ENCODE measurements around the gene THSD4.

THSD4 gene

DNA sequence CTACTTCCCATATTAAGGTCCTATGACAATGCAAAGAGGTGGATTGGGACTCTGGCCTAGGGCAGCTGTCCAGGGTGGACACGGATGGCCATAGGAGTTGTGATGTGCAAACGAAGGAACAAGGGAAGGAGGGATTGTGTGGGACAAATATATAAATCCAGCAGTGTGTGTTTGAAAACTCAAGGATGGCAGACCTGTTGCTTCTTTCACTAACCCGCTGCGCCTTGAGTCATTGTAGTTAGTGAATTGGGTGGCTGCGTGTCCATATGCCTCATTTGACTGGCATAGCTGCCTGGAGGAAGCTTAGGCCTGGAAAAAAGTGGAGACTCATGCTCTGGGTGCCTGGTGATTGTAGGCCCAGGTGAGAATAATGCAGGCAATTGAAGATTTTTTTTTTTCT is 334.7 kb downstream of the THSD4 start:
- TF ChIP-seq, protein P1, sequence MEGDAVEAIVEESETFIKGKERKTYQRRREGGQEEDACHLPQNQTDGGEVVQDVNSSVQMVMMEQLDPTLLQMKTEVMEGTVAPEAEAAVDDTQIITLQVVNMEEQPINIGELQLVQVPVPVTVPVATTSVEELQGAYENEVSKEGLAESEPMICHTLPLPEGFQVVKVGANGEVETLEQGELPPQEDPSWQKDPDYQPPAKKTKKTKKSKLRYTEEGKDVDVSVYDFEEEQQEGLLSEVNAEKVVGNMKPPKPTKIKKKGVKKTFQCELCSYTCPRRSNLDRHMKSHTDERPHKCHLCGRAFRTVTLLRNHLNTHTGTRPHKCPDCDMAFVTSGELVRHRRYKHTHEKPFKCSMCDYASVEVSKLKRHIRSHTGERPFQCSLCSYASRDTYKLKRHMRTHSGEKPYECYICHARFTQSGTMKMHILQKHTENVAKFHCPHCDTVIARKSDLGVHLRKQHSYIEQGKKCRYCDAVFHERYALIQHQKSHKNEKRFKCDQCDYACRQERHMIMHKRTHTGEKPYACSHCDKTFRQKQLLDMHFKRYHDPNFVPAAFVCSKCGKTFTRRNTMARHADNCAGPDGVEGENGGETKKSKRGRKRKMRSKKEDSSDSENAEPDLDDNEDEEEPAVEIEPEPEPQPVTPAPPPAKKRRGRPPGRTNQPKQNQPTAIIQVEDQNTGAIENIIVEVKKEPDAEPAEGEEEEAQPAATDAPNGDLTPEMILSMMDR (IDR thresholded peaks at IDR 0.05; ENCODE audit: extremely low read depth, missing control alignments) = no peak
- no peak for DNase-seq (ENCODE audit: low spot score)

DNA sequence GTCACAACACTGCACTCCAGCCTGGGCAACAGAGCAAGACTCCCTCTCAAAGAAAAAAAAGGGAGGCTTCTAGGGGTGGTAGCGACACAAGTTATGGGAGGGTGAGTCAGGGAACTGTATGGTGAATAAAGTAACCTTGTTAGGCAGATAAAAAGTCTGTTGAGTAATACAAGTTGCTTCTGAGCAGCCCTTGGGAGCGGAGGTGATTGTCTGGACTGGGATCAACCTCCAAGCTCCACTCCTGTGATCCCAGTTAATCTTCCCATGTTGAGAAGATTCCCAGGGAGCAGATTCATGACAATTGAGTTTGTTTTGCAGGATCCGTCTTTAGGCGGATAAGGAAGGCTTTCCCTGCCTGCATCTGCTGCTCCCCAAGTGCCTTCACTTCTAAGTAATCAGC is 335.9 kb downstream of the THSD4 start:
- TF ChIP-seq, protein P1 (IDR thresholded peaks at IDR 0.05; ENCODE audit: extremely low read depth, missing control alignments) = no peak
- no peak for DNase-seq (ENCODE audit: low spot score)

DNA sequence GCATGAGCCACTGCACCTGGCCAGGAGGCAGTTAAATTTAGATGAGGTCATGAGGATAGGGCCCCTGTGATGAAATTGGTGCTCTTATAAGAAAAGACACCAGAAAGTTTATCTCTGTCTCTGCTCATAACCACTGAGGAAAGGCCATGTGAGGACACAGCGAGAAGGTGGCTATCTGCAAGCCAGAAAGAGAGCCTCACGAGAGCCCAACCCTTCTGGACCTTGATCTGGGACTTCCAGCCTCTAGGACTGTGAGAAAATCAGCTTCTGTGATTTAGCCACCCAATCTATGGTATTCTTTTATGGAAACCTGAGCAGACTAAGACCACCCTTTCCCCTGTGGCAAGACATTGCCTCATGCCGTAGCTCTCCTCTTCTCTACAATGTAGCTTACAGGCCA is 337.6 kb downstream of the THSD4 start:
- TF ChIP-seq, protein P1 (IDR thresholded peaks at IDR 0.05; ENCODE audit: extremely low read depth, missing control alignments) = no peak
- DNase-seq (ENCODE audit: low spot score) = no peak

DNA sequence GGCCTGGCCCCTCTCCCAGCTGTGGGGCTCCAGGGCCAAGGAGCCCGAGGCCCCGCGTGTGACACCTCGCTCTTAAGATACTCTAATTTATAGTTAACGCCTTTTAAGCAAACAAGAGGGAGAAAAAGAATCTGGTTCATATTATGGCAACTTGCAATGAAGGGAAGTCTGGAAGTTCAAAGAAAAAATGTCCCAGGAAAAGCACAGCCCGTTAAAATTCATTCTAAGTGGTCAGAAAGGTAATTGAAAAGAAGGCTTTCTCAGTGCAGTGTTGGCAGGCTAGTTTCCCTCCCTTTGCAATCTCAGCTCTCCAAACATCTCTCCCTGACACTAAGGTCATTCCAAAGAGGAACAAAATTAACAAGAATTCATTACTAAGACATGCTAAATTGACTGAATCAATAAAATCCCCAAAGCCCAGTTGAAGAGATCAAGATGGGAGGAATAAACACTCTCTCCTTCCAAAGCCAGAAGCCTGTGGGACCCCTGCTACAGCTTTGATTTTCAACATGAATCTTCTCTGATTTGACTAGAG is 339.3 kb downstream of the THSD4 start:
- DNase-seq (ENCODE audit: low spot score) = no peak
- TF ChIP-seq, protein P1 (IDR thresholded peaks at IDR 0.05; ENCODE audit: extremely low read depth, missing control alignments) = no peak

DNA sequence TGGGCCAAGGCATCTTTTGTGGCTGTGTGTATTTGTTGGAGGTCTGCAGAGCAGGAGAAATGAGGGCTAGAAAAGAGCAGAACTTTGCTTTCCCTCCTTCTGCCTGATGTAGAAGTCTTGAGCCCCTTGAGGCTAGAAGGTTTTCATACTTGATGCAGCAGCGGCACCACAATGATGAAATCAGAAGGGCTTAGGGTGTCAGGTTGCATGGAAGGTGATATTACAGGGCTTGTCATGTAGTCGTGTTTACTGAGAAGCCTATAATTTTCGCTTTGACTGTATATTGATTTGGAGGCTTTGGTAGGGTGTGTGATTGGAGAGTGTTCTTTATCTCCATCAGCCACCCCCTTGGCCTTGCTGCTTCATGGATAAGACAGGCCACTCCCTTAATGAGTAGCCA is 339.8 kb downstream of the THSD4 start:
- no peak for DNase-seq (ENCODE audit: low spot score)
- TF ChIP-seq, protein P1 (IDR thresholded peaks at IDR 0.05; ENCODE audit: extremely low read depth, missing control alignments) = no peak

DNA sequence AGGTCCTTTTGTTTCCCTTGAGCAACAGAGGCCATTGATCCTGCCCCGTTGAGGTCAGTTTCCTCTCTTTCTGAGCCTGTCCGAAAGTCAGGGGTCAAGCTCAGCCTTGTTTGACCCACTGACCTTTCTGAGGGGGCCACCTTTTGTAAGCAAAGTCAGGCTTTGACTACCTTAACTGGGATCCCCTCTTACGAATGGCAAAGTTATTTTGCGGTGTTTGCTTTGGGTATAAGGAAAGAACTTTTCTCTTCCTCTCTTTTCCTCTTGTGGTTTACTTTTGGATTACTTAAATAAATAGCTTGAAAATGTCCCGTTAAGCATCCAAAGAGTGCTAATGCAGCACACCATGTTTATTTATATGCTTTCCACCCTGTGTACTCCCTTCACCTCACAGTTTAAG is 340.6 kb downstream of the THSD4 start:
- TF ChIP-seq, protein P1 (IDR thresholded peaks at IDR 0.05; ENCODE audit: extremely low read depth, missing control alignments) = no peak
- no peak for DNase-seq (ENCODE audit: low spot score)

DNA sequence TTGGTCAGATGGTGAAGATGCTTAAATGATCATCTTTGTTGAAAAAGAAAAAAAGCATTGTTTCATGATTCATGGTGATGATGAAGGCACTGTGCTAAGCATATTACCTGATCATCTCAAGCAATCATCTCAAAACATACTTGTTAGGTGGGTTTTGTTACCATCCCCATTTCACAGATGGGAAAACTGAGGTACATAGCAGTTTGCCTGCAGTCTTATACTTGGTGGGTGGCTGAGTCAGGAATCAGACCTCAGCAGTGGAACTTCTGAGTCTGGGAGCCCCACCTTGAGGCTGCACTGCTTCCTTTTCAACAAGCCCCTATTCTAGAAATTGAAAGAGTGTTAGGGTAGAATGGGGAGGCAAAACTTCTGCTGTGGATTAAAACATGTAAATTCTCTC is 341.1 kb downstream of the THSD4 start:
- no peak for DNase-seq (ENCODE audit: low spot score)
- TF ChIP-seq, protein P1 (IDR thresholded peaks at IDR 0.05; ENCODE audit: extremely low read depth, missing control alignments) = no peak

Data from GM20000 (cell line).